Osteocyte (in vitro differentiated cells): Measurements from ENCODE around the gene FRMPD2. TPM values are rescaled to one million over a fixed set of nuclear protein-coding genes. Genes with fewer than 3 reads are reported as not detected.

ENCODE experiments used
- DNase-seq: peaks from one replicate; pipeline ENCODE4 v3.0.0; 2021; ENCODE audit warnings: mixed read lengths; ENCODE audit not compliant: unreplicated experiment; ENCODE audit errors: extremely low spot score
- H3K27ac Mint-ChIP-seq: one replicate; pipeline ENCODE4 v1.8.0; 2021; ENCODE audit warnings: mild to moderate bottlenecking, mixed read lengths; ENCODE audit not compliant: unreplicated experiment
- H3K27me3 Mint-ChIP-seq: one replicate; pipeline ENCODE4 v1.8.0; 2021; ENCODE audit warnings: mixed read lengths; ENCODE audit not compliant: unreplicated experiment
- H3K36me3 Mint-ChIP-seq: one replicate; pipeline ENCODE4 v1.8.0; 2021; ENCODE audit warnings: mixed read lengths; ENCODE audit not compliant: unreplicated experiment
- H3K4me1 Mint-ChIP-seq: one replicate; pipeline ENCODE4 v1.8.0; 2021; ENCODE audit warnings: mixed read lengths; ENCODE audit not compliant: unreplicated experiment
- H3K4me3 Mint-ChIP-seq: one replicate; pipeline ENCODE4 v1.8.0; 2021; ENCODE audit warnings: mild to moderate bottlenecking, moderate library complexity, mixed read lengths; ENCODE audit not compliant: unreplicated experiment
- H3K9me3 Mint-ChIP-seq: one replicate; pipeline ENCODE4 v1.8.0; 2021; ENCODE audit warnings: mixed read lengths; ENCODE audit not compliant: unreplicated experiment
- CTCF ChIP-seq: fragments of 200-600 bp; sonication (generic); IDR thresholded peaks from 2 replicates; pipeline ENCODE4 v1.5.0; 2021; ENCODE audit warnings: antibody characterized with exemption, mild to moderate bottlenecking, moderate library complexity
- total RNA-seq: library from RNA; stranded (reverse); gene quantifications from 2 replicates; pipeline ENCODE4 v1.2.1, GENCODE V29; 2021

The FRMPD2 gene
- total RNA-seq, 1 donor from 2014 or later = not detected

- H3K27ac Mint-ChIP-seq = no peak overlapping the region
- no peak for DNase-seq
- no peaks in the 10 kb centered on the region for H3K36me3 Mint-ChIP-seq
- no peak for TF ChIP-seq CTCF
- H3K9me3 Mint-ChIP-seq = no peaks in the 10 kb centered on the region
- H3K27me3 Mint-ChIP-seq = no peaks in the 10 kb centered on the region
- H3K4me3 Mint-ChIP-seq = no peak overlapping the region
- H3K4me1 Mint-ChIP-seq = peaks cover 13% of the 10 kb centered on the region
Observed at GRCh38 chr10:48314107-48314506, 39.6 kb upstream of the FRMPD2 start.

- Mint-ChIP-seq H3K36me3 (no peaks in the 10 kb centered on the region), H3K4me1 (peaks cover 23% of the 10 kb centered on the region), H3K4me3 (no peak overlapping the region), H3K9me3 (no peaks in the 10 kb centered on the region), H3K27ac (no peak overlapping the region), H3K27me3 (peaks cover 3% of the 10 kb centered on the region)
- TF ChIP-seq CTCF = peak; percentile 20
- no peak for DNase-seq
Observed at GRCh38 chr10:48309711-48310226, 35.3 kb upstream of the FRMPD2 start.

- H3K4me3 Mint-ChIP-seq = peak overlapping the region; percentile 77
- peaks cover 21% of the 10 kb centered on the region for H3K4me1 Mint-ChIP-seq
- no peaks in the 10 kb centered on the region for H3K36me3 Mint-ChIP-seq
- no peak for TF ChIP-seq CTCF
- H3K27ac Mint-ChIP-seq = peak overlapping the region; percentile 53
- no peak for DNase-seq
- no peaks in the 10 kb centered on the region for H3K9me3 Mint-ChIP-seq
- peaks cover 15% of the 10 kb centered on the region for H3K27me3 Mint-ChIP-seq
Observed at GRCh38 chr10:48307711-48308018, 33.2 kb upstream of the FRMPD2 start.

GRCh38 chr10:48306870-48307710 lies 32.6 kb upstream of the FRMPD2 start:
- H3K36me3 Mint-ChIP-seq = no peaks in the 10 kb centered on the region
- peaks cover 16% of the 10 kb centered on the region for H3K27me3 Mint-ChIP-seq
- DNase-seq = no peak
- peak overlapping the region; percentile 53 for H3K27ac Mint-ChIP-seq
- H3K9me3 Mint-ChIP-seq = no peaks in the 10 kb centered on the region
- peak overlapping the region; percentile 77 for H3K4me3 Mint-ChIP-seq
- peaks cover 21% of the 10 kb centered on the region for H3K4me1 Mint-ChIP-seq
- TF ChIP-seq CTCF = no peak

GRCh38 chr10:48306265-48306869 lies 31.9 kb upstream of the FRMPD2 start, which contains the start of gene MAPK8:
Gene MAPK8 (plus strand): TSS chr10:48306677. CDS start chr10:48401661, 94,984 bp downstream.
- no peaks in the 10 kb centered on the region for H3K36me3 Mint-ChIP-seq
- H3K27ac Mint-ChIP-seq = peak within 1 kb of the TSS; percentile 69
- peak within 1 kb of the TSS; percentile 77 for H3K4me3 Mint-ChIP-seq
- peaks cover 25% of the 10 kb centered on the region for H3K4me1 Mint-ChIP-seq
- DNase-seq = peak; percentile 96
- H3K9me3 Mint-ChIP-seq = no peaks in the 10 kb centered on the region
- no peak for TF ChIP-seq CTCF
- peaks cover 16% of the 10 kb centered on the region for H3K27me3 Mint-ChIP-seq
